ENCODE data around the gene SLX4IP.

DNA sequence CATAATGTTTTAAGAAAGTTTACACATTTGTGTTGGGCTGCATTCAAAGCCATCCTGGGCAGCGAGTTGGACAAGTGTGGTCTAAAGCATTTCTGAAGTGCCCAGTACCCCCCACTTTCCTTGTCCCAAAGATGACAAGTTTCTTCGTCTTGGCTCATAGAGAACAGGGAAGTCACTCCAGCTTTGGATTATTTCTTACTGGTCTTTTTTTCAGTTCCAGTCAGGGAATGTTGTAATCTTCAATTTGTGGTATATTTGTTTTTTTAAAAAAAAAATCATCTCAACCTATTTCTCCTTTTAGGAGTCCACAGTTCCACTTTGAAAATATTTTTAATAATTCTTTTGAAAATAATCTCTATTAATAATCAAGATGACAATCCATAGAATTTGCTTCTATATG is 34.0 kb downstream of the SLX4IP start:
- TF ChIP-seq, protein P1, sequence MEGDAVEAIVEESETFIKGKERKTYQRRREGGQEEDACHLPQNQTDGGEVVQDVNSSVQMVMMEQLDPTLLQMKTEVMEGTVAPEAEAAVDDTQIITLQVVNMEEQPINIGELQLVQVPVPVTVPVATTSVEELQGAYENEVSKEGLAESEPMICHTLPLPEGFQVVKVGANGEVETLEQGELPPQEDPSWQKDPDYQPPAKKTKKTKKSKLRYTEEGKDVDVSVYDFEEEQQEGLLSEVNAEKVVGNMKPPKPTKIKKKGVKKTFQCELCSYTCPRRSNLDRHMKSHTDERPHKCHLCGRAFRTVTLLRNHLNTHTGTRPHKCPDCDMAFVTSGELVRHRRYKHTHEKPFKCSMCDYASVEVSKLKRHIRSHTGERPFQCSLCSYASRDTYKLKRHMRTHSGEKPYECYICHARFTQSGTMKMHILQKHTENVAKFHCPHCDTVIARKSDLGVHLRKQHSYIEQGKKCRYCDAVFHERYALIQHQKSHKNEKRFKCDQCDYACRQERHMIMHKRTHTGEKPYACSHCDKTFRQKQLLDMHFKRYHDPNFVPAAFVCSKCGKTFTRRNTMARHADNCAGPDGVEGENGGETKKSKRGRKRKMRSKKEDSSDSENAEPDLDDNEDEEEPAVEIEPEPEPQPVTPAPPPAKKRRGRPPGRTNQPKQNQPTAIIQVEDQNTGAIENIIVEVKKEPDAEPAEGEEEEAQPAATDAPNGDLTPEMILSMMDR (conservative IDR thresholded peaks at IDR 0.05 in 1 of 2, IDR thresholded peaks at IDR 0.05 in 1 of 2; ENCODE audit: extremely low read depth in 1 of 2, insufficient read depth in 1 of 2, low read depth in 1 of 2, low read length in 2 of 2) = no peak
- no peak for TF ChIP-seq EZH2 (IDR thresholded peaks at IDR 0.05; ENCODE audit: borderline replicate concordance, low read length)
